ENCODE data around the gene HDGFL3. TPM values are rescaled to one million over a fixed set of nuclear protein-coding genes. Genes with fewer than 3 reads are reported as not detected.

Gene HDGFL3
- total and polyA plus RNA-seq, 2 donors (not counting 1 experiment from before 2014, with no cell fraction given), result 0.12 to 2.5 TPM

GRCh38 chr15:83113881-83114674 is 93.5 kb downstream of the HDGFL3 start:
- H3K27me3 ChIP-seq (replicated peaks in 1 of 4; ENCODE audit: control extremely low read depth in 1 of 4, control insufficient read depth in 3 of 4, insufficient read depth in 4 of 4, low read length in 3 of 4), result no peaks in the 10 kb centered on the region
- intact Hi-C loops (cut with micrococcal nuclease), result no loop called here
- H3K27me3 Mint-ChIP-seq, result peaks cover 12% of the 10 kb centered on the region
- H3K36me3 ChIP-seq (replicated peaks in 1 of 2; ENCODE audit: control extremely low read depth in 1 of 2, control insufficient read depth in 1 of 2, extremely low read depth in 1 of 2, insufficient read depth in 2 of 2, low read length in 1 of 2), result no peaks in the 10 kb centered on the region
- H3K4me2 ChIP-seq (replicated peaks; ENCODE audit: low read depth, low read length, poor library complexity, severe bottlenecking), result no peak overlapping the region
- no peak overlapping the region for H3K27ac ChIP-seq (ENCODE audit: low read length in 2 of 2)
- H3K9ac ChIP-seq (ENCODE audit: low read length), result no peak overlapping the region
- ChIA-PET POLR2A (no interaction called here), CTCF (no interaction called here)
- WGBS (ENCODE audit: insufficient coverage), result 96% methylated on average over 5 of the region's 5 CpGs
- no peaks in the 10 kb centered on the region for H4K20me1 ChIP-seq (ENCODE audit: control insufficient read depth, insufficient read depth, low read length, poor library complexity, severe bottlenecking)
- no peak for DNase-seq
- no peak overlapping the region for H2AFZ ChIP-seq (ENCODE audit: insufficient read depth, low read depth, low read length, poor library complexity, severe bottlenecking)
- peaks cover under 1 to 3% of the 10 kb centered on the region in 2 donors for H3K4me1 ChIP-seq (ENCODE audit: control insufficient read depth in 2 of 2, insufficient read depth in 2 of 2, low read length in 2 of 2)
- H3K79me2 ChIP-seq (ENCODE audit: control insufficient read depth, insufficient read depth, low read length), result no peaks in the 10 kb centered on the region
- no peaks in the 10 kb centered on the region for H3K9me3 ChIP-seq (ENCODE audit: control extremely low read depth in 1 of 3, control insufficient read depth in 2 of 3, insufficient read depth in 1 of 3, low read length in 2 of 3)
- TF ChIP-seq EZH2 (IDR thresholded peaks at IDR 0.05; ENCODE audit: borderline replicate concordance, insufficient read depth, low read depth, low read length, poor library complexity, severe bottlenecking) (no peak), CTCF (IDR thresholded peaks at IDR 0.05) (no peak)
- H3K9me3 Mint-ChIP-seq (ENCODE audit: insufficient read depth), result no peaks in the 10 kb centered on the region
- H3K4me3 ChIP-seq (ENCODE audit: control extremely low read depth in 1 of 5, extremely low read depth in 1 of 5, insufficient read depth in 1 of 5, low read depth in 2 of 5, low read length in 4 of 5), result no peak overlapping the region
- peaks cover 7% of the 10 kb centered on the region for H3K4me1 Mint-ChIP-seq
- ATAC-seq (ENCODE audit: low read depth), result no peak
- no peak overlapping the region for H3K4me3 Mint-ChIP-seq
- no peak overlapping the region for H3K27ac Mint-ChIP-seq

- Histone ChIP-seq H3K27ac (ENCODE audit: low read length in 2 of 2) (no peak overlapping the region), H2AFZ (ENCODE audit: insufficient read depth, low read depth, low read length, poor library complexity, severe bottlenecking) (no peak overlapping the region), H3K4me2 (replicated peaks; ENCODE audit: low read depth, low read length, poor library complexity, severe bottlenecking) (no peak overlapping the region), H3K9ac (ENCODE audit: low read length) (no peak overlapping the region), H3K4me1 (ENCODE audit: control insufficient read depth in 2 of 2, insufficient read depth in 2 of 2, low read length in 2 of 2) (peaks cover 12 to 14% of the 10 kb centered on the region in 2 donors), H3K9me3 (ENCODE audit: control extremely low read depth in 1 of 3, control insufficient read depth in 2 of 3, insufficient read depth in 1 of 3, low read length in 2 of 3) (no peaks in the 10 kb centered on the region), H3K27me3 (replicated peaks in 1 of 4; ENCODE audit: control extremely low read depth in 1 of 4, control insufficient read depth in 3 of 4, insufficient read depth in 4 of 4, low read length in 3 of 4) (peaks cover 0 to 3% (median 0%) of the 10 kb centered on the region in 4 experiments), H3K79me2 (ENCODE audit: control insufficient read depth, insufficient read depth, low read length) (no peaks in the 10 kb centered on the region), H3K4me3 (ENCODE audit: control extremely low read depth in 1 of 5, extremely low read depth in 1 of 5, insufficient read depth in 1 of 5, low read depth in 2 of 5, low read length in 4 of 5) (no peak overlapping the region), H3K36me3 (replicated peaks in 1 of 2; ENCODE audit: control extremely low read depth in 1 of 2, control insufficient read depth in 1 of 2, extremely low read depth in 1 of 2, insufficient read depth in 2 of 2, low read length in 1 of 2) (no peaks in the 10 kb centered on the region), H4K20me1 (ENCODE audit: control insufficient read depth, insufficient read depth, low read length, poor library complexity, severe bottlenecking) (no peaks in the 10 kb centered on the region)
- ATAC-seq (ENCODE audit: low read depth), result no peak
- no peaks in the 10 kb centered on the region for H3K9me3 Mint-ChIP-seq (ENCODE audit: insufficient read depth)
- TF ChIP-seq EZH2 (IDR thresholded peaks at IDR 0.05; ENCODE audit: borderline replicate concordance, insufficient read depth, low read depth, low read length, poor library complexity, severe bottlenecking) (no peak), CTCF (IDR thresholded peaks at IDR 0.05) (no peak)
- ChIA-PET POLR2A (no interaction called here), CTCF (no interaction called here)
- WGBS (ENCODE audit: insufficient coverage), result 78% methylated on average over 2 of the region's 3 CpGs
- H3K27ac Mint-ChIP-seq, result no peak overlapping the region
- peaks cover 18% of the 10 kb centered on the region for H3K4me1 Mint-ChIP-seq
- intact Hi-C loops (cut with micrococcal nuclease), result no loop called here
- H3K27me3 Mint-ChIP-seq, result peaks cover 17% of the 10 kb centered on the region
- no peak for DNase-seq
- no peak overlapping the region for H3K4me3 Mint-ChIP-seq
Measured at GRCh38 chr15:83112956-83113299, 94.7 kb downstream of the HDGFL3 start.
